GM12801 (cell line): ENCODE results near the gene TWF1.

Source experiments
- TF ChIP-seq, protein P1 (sequence below): IDR thresholded peaks from one replicate; pipeline ENCODE4 v1.5.1; 2011; ENCODE audit warnings: control low read depth; ENCODE audit not compliant: insufficient read length; ENCODE audit errors: extremely low read depth

Gene TWF1

DNA sequence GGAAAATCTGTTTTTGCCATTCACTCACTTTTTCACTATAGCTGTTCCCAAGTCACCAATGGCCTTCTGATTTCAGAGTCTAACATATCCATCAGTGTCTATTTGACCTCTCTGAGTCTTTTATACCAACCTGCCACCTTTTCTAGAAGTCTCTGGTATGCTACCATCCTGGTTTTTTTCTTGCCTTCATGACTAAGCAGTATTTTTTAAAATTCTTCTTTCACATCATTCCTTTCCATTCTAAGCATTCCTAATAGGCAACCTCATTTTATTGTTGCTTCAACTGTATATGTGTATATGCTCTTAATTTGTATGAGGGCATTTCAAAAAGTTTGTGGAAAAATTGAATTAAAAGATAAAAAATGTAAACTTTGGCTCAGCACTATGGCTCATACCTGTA is 42.3 kb downstream of the TWF1 start:
- TF ChIP-seq, protein P1, sequence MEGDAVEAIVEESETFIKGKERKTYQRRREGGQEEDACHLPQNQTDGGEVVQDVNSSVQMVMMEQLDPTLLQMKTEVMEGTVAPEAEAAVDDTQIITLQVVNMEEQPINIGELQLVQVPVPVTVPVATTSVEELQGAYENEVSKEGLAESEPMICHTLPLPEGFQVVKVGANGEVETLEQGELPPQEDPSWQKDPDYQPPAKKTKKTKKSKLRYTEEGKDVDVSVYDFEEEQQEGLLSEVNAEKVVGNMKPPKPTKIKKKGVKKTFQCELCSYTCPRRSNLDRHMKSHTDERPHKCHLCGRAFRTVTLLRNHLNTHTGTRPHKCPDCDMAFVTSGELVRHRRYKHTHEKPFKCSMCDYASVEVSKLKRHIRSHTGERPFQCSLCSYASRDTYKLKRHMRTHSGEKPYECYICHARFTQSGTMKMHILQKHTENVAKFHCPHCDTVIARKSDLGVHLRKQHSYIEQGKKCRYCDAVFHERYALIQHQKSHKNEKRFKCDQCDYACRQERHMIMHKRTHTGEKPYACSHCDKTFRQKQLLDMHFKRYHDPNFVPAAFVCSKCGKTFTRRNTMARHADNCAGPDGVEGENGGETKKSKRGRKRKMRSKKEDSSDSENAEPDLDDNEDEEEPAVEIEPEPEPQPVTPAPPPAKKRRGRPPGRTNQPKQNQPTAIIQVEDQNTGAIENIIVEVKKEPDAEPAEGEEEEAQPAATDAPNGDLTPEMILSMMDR = no peak

GRCh38 chr12:43762596-43762995 is 43.5 kb downstream of the TWF1 start:
- TF ChIP-seq, protein P1 = no peak

DNA sequence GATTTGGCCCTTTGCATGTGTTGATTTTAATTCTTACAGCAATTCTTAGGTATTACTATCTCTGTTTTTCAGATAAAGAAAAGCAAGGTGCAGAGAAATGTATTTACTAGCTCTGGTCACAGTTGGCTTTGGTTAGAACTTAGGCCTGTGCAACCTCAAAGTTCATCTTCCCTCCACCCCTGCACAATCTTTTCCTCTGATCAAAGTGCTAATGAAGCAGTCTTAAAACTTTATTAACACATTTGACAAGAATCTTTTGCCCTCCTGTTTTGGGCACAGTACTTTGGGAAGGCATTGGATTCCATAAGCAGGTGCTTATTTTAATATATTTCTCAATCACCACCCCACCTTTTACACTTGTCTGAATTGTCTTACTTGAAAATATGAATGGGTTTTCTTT is 44.6 kb downstream of the TWF1 start:
- TF ChIP-seq, protein P1 = no peak

- TF ChIP-seq, protein P1 = no peak
These were observed 45.7 kb downstream of the TWF1 start for GRCh38 chr12:43760396-43760795.

DNA sequence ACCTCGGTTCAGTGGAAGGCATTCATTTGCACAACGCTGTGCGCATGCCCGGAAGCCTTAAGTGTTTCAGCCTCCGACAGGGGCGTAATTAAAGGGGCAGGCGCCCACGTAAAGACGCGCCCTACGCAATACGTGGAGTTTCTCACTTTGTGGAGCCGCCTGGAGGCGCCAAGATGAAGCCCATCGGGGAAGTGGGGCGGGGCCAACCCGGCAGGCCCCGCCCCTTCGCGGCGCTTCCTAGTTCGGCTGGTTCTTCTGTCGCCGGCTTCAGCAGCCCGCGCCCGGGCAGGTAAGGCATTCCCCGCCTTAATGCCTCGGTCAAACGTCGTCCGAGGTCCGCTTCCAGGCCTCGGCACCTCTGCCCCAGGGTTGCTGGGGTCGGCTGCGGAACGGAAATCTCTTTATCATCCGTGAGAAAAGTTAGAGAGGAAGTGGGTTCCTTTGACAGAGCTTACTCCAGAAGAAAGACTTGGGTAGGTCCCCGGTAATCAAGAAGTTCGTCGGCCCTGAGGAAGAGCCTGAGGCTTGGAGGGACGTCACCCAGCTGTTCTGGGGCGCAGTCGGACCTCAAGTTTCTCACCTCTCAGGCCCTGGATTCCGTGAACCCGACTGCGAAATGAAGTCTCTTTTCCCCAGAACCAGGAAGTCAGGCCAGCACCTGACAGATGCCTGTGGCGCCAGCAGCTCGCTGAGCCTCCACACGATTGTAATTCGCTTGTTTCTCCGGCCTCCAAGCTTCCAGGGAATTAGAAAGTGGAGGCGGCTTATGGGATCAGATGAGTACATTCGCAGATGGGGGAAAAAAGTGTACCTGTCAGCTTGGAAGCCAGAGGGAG is 47.2 kb downstream of the TWF1 start, which contains the start of the genes IRAK4 and PUS7L:
Gene IRAK4 (plus strand): TSS at position 224 of the 836 bp plus-strand sequence. CDS start 9,161 bp downstream, outside the sequence.
Gene PUS7L (minus strand): TSS at position 63 of the 836 bp plus-strand sequence. CDS start 3,545 bp downstream, outside the sequence.
- TF ChIP-seq, protein P1 = no peak

GRCh38 chr12:43758247-43758727 is 47.8 kb downstream of the TWF1 start:
- TF ChIP-seq, protein P1 = no peak

- TF ChIP-seq, protein P1 = no peak
These were observed 52.1 kb downstream of the TWF1 start for GRCh38 chr12:43754015-43754414.
